GM21390 (cell line): Measurements from ENCODE around the gene DNAH14.
"Not testable (repeated sequence)": the region's sequence is repeated elsewhere in the genome, so short reads cannot be mapped to it uniquely, and the experiment has no call there.

ENCODE experiments used
- ATAC-seq: cut with Tn5 transposase; IDR thresholded peaks from one replicate; pipeline ENCODE4 v1.9.1; 2021; ENCODE audit not compliant: unreplicated experiment

Gene DNAH14

DNA sequence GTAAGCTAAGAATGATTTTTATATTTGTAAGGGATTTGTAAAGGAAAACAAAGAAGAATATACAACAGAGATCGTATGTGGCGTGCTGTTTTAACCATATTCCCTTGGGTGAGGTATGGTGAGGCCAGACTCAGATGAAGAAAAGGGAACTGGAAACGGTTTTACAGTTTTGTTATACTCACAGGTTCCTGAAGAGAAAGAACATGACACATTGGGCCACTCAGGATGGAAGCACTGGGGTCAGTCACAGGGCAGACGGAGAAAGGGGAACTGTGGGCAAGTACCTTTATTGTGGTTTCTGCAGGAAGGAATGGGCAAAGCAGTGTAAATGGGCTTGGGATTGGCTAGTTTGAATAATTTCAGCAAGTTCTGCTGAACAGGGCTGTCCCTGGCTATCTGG, 321.0 kb downstream of the DNAH14 start:
- ATAC-seq: peak; percentile 95

DNA sequence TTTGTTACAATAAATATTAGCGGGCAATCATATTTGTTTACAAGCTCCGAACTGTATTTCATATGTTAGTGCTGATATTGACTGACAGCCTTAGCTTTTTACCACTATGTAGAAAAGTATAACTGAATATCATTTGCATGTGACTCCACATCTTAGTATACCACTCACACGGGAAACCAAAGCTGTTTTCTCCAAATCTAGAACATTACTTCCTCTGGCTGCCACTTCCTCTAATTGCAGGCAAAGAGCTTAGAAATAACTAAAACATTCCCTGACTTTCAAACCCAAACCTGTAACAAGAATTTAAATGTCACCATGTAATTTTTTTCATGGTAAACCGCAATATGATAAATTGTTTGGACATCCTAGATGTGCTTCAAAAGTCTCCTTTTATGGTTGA, 323.7 kb downstream of the DNAH14 start:
- ATAC-seq: no peak

DNA sequence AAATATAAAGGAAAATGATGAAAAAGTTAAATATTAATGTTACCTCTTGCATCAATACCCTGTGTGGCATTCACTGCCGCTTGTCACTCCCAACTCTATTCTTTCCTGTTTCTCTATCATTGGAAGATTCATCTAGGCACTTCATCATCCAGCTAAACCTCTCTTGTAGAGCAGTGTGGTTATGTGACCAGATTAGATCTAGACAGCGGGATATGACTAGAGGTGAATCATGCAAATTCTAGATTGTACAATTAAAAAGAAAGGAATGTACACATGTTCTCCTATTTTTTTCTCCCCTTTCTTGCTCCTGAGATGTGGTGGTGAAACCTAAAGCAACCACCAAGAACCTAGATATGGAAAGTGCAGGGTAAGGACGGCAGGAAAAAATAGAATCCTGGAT, 324.3 kb downstream of the DNAH14 start:
- no peak for ATAC-seq

DNA sequence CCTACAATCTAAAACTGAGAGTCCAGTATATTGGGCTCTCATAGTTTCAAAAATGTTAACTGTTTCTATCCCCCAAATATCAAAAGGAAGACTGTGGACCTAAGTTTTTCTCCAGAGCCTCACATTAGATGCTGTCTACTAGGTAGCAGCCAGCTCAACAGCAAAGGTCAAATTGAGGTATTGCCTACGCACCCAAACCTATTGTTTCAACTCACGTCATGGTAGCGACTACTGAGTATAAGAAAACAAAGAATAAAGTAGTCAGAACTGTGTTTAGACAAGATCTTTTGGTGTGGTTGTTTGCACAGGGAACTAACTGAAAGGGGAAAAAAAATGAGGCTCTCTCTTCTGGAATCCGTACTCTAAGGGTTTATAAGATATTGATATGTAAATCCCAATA, 325.2 kb downstream of the DNAH14 start:
- no peak for ATAC-seq

DNA sequence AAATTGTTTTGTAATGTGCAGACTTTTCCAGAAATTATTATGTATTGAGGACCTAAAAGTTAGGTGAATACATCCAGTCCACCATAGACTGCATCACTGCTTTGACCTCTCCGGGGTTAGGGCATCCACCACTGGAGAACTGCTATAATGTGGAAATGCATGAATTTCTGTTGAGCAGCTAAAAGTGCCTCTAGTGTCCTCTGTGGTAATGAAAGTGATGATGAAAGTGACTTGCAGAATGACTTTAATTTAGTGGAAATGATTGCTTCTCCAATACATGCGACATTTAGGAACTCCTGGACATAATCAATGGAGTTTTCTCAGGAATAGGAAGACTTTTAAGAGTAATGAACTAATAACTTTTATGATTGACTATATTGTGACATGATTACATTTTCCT, 327.6 kb downstream of the DNAH14 start:
- no peak for ATAC-seq

DNA sequence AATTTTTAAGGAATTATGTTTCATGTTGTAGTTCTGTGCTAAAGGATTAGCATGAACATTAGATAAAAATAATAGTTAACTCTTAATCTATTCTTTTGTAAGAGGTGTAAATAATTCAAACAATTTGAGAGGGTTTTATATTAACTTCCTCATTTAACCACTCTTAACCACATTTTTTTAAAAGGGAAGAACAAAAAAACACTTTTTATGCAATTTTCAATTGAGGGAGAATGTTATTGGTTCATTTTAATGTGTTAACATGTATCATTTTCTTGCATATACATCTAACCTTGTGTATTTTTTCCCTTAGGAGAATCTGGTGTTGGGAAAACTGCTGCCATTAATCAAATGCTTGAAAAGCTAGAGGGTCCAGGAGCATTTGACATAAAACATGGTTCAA, 329.3 kb downstream of the DNAH14 start:
- no peak for ATAC-seq

DNA sequence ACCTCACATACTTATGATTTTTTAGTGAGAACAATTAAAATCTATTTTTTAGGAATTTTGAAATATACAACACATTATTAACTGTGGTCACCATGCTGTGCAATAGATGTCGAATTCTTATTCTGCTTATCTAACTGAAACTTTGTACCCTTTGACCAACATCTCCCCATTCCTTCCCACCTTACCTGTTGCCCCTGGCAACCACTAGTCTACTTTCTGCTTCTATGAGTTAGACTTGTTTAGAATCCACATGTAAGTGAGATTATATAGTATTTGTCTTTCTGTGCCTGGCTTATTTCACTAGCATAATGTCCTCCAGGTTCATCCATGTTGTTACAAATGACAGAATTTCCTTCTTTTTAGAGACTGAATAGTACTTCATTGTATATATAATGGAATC, 330.1 kb downstream of the DNAH14 start:
- ATAC-seq: no peak

DNA sequence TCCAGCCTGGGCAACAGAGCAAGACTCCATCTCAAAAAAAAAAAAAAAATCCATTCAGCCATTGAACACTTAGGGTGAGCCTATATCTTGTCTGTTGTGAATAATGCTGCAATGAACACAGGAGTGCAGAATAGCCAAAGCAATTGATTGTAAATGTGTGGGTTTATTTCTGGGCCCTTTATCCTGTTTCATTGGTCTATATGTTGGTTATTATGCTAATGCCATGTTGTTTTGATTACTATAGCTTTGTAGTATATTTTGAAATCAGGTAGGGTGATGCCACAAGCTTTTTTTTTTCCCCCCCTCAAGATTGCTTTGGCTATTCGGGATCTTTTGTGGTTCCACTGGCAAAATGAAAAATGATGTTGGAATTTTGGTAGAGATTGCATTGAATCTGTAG, 330.8 kb downstream of the DNAH14 start:
- ATAC-seq: no peak

DNA sequence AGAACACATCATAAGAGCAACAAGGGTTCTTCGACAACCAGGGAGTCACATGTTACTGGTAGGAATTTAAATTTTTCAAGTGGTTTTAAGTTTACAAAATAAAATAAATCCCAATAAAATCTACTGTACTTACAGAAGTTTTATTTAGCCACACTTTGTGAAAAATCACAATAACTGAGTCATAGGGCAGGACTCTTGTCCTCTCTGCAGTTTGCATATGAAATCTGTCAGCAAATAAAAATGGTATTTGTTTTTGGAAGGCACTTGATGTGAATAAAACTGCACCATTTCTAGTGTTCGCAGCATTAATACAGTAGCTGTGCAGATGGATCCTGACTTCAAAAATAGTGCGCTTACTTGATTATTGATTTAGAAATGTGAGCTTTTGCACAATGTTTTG, 348.0 kb downstream of the DNAH14 start:
- no peak for ATAC-seq

DNA sequence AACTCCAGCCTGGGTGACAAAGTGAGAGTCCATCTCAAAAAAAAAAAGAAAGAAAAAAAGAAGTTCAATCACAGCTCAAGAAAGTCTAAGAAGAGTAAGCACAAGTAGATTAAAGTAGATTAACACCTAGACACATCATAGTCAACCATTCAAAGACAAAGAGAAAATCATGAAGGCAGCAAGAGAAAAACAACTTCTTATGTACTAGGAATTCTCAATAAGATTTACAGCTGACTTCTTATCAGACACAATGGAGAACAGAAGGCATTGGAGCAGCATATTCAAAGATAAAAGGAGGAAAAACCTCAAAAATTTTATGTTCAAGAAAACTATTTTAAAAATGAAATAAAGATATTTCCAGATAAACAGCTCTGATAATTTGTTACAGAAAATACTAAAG, 351.1 kb downstream of the DNAH14 start:
- ATAC-seq: no peak

DNA sequence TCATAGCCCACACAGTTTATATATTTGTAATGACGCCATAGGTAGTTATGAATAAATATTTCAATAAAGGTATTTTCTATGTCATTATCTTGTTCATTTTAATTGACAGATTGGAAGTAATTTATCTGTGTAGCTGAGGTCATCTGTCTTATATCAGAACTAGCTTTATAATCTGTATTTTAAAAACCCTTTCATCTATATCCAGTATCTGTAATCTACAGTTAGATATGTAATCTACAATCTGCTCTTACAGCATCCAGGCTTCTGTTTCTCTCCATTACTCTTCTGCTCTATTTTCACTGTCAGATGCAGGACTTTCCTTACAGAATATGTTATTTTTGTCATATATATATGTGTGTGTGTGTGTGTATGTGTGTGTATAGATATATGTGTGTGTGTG, 360.8 kb downstream of the DNAH14 start:
- ATAC-seq: no peak

DNA sequence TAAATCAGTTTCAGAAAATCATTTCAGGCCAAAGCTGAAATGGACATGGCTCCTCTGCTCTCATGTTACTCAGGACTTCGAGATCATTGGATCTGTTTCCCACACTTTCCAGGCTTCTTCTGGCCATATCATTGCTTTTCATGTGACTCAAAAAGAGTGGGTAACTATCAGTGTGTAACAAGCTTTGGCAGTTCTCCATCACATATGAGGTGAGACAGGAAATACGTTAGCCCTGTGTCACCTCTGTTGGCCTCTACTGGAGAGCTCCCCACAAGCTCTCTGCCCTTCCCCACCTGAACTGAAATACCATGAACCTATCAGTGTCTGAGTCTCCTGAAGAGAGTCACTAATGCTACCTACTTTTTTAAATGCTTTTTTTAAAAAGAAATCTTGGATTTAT, 370.1 kb downstream of the DNAH14 start:
- ATAC-seq: no peak

DNA sequence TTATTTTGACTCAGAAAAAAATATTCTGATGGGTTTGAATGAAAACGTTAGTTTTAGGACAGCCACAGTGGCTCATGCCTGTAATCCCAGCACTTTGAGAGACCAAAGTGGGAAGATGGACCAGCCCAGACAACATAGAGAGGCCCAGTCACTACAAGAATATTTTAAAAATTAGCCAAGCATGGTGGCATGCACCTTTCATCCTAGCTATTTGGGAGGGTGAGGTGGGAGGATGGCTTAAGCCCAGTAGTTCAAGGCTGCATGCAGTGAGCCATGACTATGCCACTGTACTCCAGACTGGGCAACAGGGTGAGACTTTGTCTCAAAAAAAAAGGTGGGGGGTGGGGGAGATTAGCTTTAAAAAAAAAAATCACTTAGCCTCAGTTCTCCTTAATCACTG, 370.9 kb downstream of the DNAH14 start:
- ATAC-seq: no peak

DNA sequence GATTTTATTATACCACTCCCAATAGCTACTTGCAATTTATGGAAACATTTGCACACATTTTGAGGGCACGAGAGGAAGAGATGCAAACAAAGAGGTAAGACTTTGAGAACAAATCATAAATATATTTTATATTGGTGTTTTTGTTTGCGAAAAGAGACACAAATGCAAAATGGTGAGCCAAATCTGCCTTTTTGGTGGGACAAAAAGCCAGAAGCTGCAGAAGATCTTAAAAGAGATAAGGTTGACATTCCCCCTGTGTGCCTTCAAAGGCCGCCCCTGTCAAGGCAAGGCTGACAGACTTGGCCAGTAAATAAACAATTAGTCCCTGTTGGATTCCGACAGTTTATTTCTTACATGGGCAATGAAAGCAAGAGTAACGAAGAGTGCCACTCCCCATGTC, 375.5 kb downstream of the DNAH14 start:
- ATAC-seq: no peak

DNA sequence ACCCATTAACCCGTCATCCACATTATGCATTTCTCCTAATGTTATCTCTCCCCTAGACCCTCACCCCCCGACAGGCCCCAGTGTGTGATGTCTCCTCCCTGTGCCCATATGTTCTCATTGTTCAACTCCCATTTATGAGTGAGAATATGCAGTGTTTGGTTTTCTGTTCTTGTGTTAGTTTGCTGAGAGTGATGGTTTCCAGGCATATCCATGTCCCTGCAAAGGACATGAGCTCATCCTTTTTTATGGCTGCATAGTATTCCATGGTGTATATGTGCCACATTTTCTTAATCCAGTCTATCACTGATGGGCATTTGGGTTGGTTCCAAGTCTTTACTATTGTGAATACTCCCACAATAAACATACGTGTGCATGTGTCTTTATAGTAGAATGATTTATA, 381.1 kb downstream of the DNAH14 start:
- not testable (repeated sequence) for ATAC-seq

DNA sequence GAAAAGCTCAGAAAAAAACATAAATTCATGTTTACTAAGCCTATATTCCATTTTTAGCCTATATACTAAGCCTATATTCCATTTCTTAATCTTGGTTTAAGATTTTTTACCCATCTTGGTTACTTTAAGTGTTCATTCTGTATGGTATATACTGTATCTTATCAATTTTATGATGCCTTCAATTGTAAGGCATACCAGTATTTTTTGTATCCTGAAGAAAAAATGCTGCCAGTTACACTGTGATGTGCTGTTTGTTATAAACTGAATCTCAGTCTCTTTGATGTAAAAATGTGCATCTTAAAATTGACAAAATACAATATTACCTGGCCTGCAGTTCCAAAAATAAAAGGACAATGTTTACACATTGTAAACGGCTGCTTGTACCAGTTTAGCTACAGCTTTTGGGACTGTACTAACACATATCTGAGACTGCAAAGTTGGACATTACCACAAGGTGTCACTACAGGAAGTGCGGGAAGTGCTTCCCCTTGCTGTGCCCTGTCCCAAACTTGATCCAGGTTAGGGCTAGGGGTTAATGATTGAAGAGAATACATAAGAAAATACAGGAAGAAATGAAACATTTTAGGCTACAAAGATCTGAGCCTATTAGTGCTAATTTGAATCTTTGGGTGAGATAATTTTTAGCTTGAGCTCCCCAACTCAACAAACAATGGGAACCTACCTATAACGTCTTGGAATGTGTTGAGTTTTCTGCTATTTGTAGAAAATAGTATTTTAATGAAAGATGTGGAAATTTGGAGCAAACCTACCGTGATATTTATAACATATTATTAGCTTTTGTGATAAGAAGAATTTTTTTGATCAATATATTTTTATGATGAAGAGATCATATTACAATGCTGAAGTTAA, 389.5 kb downstream of the DNAH14 start:
- ATAC-seq: peak; percentile 95

DNA sequence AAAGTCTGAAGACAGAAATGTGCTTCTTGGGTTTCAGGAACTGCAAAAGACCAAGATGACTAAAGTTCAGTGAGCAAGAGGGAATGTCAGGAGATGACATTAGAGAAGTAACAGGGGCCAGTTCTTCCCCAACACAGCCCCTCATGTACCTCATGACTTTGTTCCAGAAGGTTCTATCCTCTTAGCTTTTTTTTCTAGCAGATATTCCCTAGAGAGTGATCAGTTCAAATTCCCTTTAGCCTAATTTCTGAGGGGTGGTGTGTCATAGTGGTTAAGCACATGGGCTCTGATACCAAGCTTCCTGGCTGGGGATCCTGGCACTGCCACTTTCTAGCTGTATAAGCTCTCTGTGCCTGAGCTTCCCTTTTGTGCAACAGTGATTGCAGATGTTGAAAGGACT, 390.4 kb downstream of the DNAH14 start:
- no peak for ATAC-seq

DNA sequence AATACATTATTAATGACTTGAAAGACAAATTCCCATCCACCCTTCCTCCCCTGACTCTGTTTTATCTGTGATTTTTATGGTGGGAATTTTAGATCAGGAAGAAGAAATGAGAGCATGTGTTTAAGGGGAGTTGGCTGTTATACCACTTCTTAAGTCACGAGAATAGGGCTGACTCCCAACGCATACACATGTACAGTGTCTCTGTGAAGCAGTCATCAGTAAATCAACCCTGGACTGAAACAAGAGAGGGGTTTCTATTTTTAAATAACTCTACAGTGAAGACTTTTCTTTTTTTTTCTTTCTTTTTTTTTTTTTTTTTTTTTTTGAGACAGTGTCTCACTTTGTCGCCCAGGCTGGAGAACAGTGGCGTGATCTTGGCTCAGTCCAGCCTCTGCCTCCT, 392.3 kb downstream of the DNAH14 start:
- ATAC-seq: no peak

DNA sequence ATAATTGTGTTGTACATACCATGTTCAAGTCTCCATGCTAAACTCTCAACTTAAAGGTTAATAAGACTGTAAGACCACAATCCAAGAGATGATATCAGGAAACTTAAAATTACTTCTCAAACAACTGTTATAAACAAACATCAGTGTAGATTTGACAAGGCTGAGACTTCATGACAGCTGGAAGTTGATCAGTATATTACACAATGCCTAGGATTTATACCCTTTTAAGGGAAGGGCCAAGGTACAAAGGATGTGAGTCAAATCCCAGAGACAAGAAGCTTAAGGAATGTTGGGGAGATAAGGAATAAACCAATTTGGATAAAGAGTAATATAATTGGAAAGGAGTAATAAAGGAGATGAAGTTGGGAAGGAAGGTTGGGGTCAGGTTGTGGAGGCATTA, 399.6 kb downstream of the DNAH14 start:
- no peak for ATAC-seq

DNA sequence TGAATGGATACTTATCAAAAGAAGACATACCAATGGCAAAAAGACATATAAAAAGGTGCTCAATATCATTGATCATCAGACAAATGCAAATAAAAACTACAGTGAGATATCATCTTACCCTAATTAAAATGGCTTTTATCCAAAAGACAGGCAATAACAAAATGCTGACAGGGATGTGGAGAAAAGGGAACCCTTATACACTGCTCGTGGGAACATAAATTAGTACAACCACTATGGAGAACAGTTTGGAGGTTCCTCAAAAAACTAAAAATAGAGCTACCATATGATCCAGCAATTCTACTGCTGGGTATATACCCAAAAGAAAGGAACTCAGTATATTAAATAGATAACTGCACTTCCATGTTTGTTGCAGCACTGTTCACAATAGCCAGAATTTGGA, 400.5 kb downstream of the DNAH14 start:
- not testable (repeated sequence) for ATAC-seq

DNA sequence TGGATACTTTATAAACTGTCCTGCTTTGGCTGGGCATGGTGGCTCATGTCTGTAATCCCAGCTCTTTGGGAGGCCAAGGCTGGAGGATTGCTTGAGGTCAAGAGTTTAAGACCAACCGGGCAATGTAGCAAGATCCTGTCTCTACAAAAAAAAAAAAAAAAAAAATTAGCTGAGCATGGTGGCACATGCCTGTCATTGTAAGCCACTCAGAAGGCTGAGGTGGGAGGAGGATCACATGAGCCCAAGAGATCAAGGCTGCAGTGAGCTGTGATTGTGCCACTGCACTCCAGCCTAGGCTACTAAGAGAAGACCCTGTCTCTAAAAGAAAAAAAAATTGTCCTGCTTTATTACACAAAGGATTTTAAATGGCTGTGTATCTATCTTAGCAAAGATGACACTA, 403.2 kb downstream of the DNAH14 start:
- no peak for ATAC-seq

DNA sequence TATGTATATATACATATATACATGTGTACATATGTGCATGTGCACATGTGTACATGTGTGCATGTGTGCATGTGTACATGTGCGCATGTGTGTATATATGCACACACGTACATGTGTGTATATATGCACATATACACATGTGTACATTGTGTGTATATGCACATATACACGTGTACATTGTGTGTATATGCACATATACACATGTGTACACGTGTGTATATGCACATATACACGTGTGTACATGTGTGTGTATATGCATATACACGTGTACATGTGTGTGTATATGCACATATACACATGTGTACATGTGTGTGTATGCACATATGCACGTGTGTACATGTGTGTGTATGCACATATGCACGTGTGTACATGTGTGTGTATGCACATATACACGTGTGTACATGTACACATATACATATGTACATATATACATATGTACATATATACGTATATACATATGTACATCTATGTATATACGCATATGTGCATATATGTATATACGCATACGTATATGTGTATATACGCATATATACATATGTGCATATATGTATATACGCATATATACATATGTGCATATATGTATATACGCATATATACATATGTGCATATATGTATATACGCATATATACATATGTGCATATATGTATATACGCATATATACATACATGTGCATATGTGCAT, 405.8 kb downstream of the DNAH14 start:
- ATAC-seq: not testable (repeated sequence)

DNA sequence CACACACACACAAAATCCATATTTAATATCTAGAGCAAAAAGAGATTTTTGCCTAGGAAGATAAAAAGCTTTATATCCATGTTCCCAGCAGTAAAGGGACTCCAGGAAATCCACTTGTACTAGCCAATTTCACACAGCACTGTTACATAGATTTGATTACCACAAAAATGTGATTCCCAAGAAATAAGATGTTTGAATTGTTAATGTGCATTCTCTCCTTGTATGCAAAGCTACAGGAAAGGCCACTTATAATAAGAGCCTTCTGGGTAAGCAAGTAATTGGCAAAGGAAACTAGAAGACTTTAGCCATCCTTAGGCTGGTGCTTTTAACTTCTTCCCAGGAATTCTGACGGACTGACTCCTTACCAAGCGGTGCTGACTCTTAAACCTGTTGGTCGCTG, 409.1 kb downstream of the DNAH14 start:
- no peak for ATAC-seq
